Esophagus muscularis mucosa (tissue), 3 donors: ENCODE measurements around the gene HIGD1A.

ENCODE experiments used
- POLR2AphosphoS5 ChIP-seq, 2 donors: sonication (generic); formaldehyde crosslinking; IDR thresholded peaks; one replicate each; pipeline ENCODE4 v1.6.1; 2017; ENCODE audit warnings: antibody characterized with exemption in 2 of 2
- TF ChIP-seq, protein P1 (sequence below), 3 experiments: fragments of 200-600 bp in 2 of 3; fragments of 450-650 bp in 1 of 3; sonication (generic) in 2 of 3; IDR thresholded peaks; one replicate each; pipeline ENCODE4 v1.5.1; 2017 to 2019; ENCODE audit warnings: antibody characterized with exemption in 3 of 3, mild to moderate bottlenecking in 2 of 3, moderate library complexity in 1 of 3

DNA sequence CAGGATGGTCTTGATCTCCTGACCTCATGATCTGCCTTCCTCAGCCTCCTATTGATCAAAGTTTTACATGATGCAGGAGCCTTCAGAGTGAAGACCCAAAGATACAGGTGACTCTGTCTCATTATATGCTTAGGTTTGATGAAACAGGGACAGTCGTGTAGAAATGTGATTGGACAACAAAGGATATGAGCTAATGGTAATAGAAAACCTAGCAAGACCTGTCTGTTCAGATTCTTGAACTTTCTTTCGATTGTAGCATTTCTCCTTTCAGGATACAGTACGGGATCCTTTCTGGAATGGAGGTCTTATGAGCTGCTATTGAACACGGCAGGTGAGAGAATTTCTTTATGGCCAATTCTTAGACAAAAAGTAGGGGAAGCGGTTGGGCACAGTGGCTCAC lies 4.9 kb upstream of the HIGD1A start, which contains the start of gene ACKR2:
- TF ChIP-seq, protein P1, sequence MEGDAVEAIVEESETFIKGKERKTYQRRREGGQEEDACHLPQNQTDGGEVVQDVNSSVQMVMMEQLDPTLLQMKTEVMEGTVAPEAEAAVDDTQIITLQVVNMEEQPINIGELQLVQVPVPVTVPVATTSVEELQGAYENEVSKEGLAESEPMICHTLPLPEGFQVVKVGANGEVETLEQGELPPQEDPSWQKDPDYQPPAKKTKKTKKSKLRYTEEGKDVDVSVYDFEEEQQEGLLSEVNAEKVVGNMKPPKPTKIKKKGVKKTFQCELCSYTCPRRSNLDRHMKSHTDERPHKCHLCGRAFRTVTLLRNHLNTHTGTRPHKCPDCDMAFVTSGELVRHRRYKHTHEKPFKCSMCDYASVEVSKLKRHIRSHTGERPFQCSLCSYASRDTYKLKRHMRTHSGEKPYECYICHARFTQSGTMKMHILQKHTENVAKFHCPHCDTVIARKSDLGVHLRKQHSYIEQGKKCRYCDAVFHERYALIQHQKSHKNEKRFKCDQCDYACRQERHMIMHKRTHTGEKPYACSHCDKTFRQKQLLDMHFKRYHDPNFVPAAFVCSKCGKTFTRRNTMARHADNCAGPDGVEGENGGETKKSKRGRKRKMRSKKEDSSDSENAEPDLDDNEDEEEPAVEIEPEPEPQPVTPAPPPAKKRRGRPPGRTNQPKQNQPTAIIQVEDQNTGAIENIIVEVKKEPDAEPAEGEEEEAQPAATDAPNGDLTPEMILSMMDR (IDR thresholded peaks at IDR 0.05), result no peak
- TF ChIP-seq POLR2AphosphoS5 (IDR thresholded peaks at IDR 0.05), result no peak
